Caco-2 (cell line): ENCODE data around the gene IL24. TPM values are rescaled to one million over a fixed set of nuclear protein-coding genes. Genes with fewer than 3 reads are reported as not detected.

Experiments used
- BruUV-seq: library from RNA; stranded (reverse); fragments of 400-500 nt; replicated peaks from 2 replicates; lab custom pipeline; 2021; lab: Mats Ljungman, UMichigan
- CTCF ChIA-PET: fragments of 300-600 bp; sonication (Branson Sonifier 250); formaldehyde crosslinking; loops from one replicate; lab custom pipeline; 2022; ENCODE audit warnings: antibody characterized with exemption; lab: Charles Lee
- POLR2A ChIA-PET: fragments of 300-600 bp; sonication (Branson Sonifier 250); formaldehyde crosslinking; loops from one replicate; lab custom pipeline; 2022; ENCODE audit warnings: antibody characterized with exemption; lab: Charles Lee
- DNase-seq, 2 experiments: peaks; one replicate each; pipeline versions ENCODE4 v3.0.0 to v3.0.0-alpha.2; 2020 to 2022
- H3K27me3 ChIP-seq: replicated peaks from 2 replicates; pipeline ENCODE4 v1.6.0; 2011; ENCODE audit warnings: low read length; ENCODE audit not compliant: control insufficient read depth, insufficient read depth
- H3K36me3 ChIP-seq: 2 replicates; pipeline ENCODE4 v1.5.1; 2011; ENCODE audit warnings: low read length; ENCODE audit not compliant: control insufficient read depth, insufficient read depth
- H3K4me1 ChIP-seq: fragments of 250-450 bp; sonication (Bioruptor Pico); 2 replicates; pipeline ENCODE4 v1.5.1; 2020; ENCODE audit warnings: mild to moderate bottlenecking
- H3K4me3 ChIP-seq: 2 replicates; pipeline ENCODE4 v1.5.1; 2011; ENCODE audit warnings: low read depth, mild to moderate bottlenecking, control low read depth, low read length
- H3K9me3 ChIP-seq: fragments of 250-450 bp; sonication (Bioruptor Pico); 2 replicates; pipeline ENCODE4 v1.5.1; 2020; ENCODE audit warnings: mild to moderate bottlenecking, moderate library complexity
- H3K27ac Mint-ChIP-seq: one replicate; pipeline ENCODE4 v1.8.0; 2022; ENCODE audit warnings: mixed read lengths; ENCODE audit not compliant: unreplicated experiment
- H3K27me3 Mint-ChIP-seq: one replicate; pipeline ENCODE4 v1.8.0; 2022; ENCODE audit warnings: mixed read lengths; ENCODE audit not compliant: insufficient read depth, unreplicated experiment
- H3K36me3 Mint-ChIP-seq: one replicate; pipeline ENCODE4 v1.8.0; 2022; ENCODE audit warnings: mild to moderate bottlenecking, mixed read lengths; ENCODE audit not compliant: insufficient read depth, unreplicated experiment
- H3K4me1 Mint-ChIP-seq: one replicate; pipeline ENCODE4 v1.8.0; 2022; ENCODE audit warnings: low read depth, mixed read lengths; ENCODE audit not compliant: unreplicated experiment
- H3K4me3 Mint-ChIP-seq: one replicate; pipeline ENCODE4 v1.8.0; 2022; ENCODE audit warnings: mild to moderate bottlenecking, moderate library complexity, mixed read lengths; ENCODE audit not compliant: unreplicated experiment
- H3K9me3 Mint-ChIP-seq: one replicate; pipeline ENCODE4 v1.8.0; 2022; ENCODE audit warnings: mixed read lengths; ENCODE audit not compliant: unreplicated experiment
- CTCF ChIP-seq, 2 experiments: fragments of 200-600 bp in 1 of 2; IDR thresholded peaks; 1 replicate in 1 of 2; 2 replicates in 1 of 2; pipeline versions ENCODE4 v1.5.1 to v1.8.0; 2011 to 2022; ENCODE audit warnings: antibody characterized with exemption in 1 of 2, control low read depth in 1 of 2, inconsistent platforms in 1 of 2, low read depth in 1 of 2, low read length in 1 of 2, mild to moderate bottlenecking in 1 of 2, moderate library complexity in 1 of 2; ENCODE audit not compliant: insufficient read depth in 1 of 2, severe bottlenecking in 1 of 2, unreplicated experiment in 1 of 2
- intact Hi-C: fragments of 100-400 bp; cut with micrococcal nuclease; formaldehyde crosslinking; loops from one replicate; pipeline ENCODE4 v1.10.0; 2022; ENCODE audit not compliant: unreplicated experiment
- total RNA-seq: library from RNA; stranded (reverse); gene quantifications from 2 replicates; pipeline ENCODE4 v1.2.3, GENCODE V29; 2022

The IL24 gene
- total RNA-seq, 1 experiment from 2014 or later: not detected

DNA sequence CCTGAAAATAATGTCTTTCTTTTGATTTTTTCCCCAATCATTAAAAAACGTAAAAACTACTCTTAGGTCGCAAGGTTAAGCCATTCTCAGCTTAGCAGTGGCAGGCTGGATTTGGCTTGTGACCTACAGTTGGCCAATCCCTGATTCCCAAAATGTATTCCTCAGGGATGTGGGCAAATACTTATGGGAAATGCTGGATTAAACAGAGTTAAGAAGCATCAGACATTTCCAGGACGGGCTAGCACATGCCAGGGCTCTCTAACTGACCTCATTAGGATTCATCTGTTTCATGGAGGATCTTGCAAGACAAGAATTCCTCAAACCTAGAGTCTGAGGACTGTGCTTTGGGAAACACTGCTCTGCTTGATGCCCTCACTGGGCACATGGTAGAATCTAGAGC is 982 bp upstream of the IL24 start:
- H3K36me3 ChIP-seq: no peaks in the 10 kb centered on the region
- no peaks in the 10 kb centered on the region for H3K4me1 ChIP-seq
- Mint-ChIP-seq H3K9me3 (no peaks in the 10 kb centered on the region), H3K36me3 (no peaks in the 10 kb centered on the region), H3K4me3 (no peak overlapping the region), H3K27me3 (peaks cover 4% of the 10 kb centered on the region), H3K4me1 (peaks cover 7% of the 10 kb centered on the region), H3K27ac (no peak overlapping the region)
- intact Hi-C loops: no loop called here
- H3K27me3 ChIP-seq: no peaks in the 10 kb centered on the region
- CTCF ChIA-PET: interaction anchor here (1.4 kb wide), 1 partner anchor 16 kb away, joined by 5 read pairs; no protein-coding TSS in a partner anchor
- POLR2A ChIA-PET: no interaction called here
- no TSS peak for BruUV-seq
- DNase-seq: no peak
- no peak overlapping the region for H3K4me3 ChIP-seq
- no peaks in the 10 kb centered on the region for H3K9me3 ChIP-seq
- no peak for TF ChIP-seq CTCF (IDR thresholded peaks at IDR 0.05; ENCODE audit: insufficient read depth in 1 of 2, low read depth in 1 of 2, low read length in 1 of 2, severe bottlenecking in 1 of 2, unreplicated experiment in 1 of 2)

- ChIA-PET POLR2A (no interaction called here), CTCF (interaction anchor here (0.7 kb wide), 1 partner anchor 89 kb away, joined by 3 read pairs; no protein-coding TSS in a partner anchor)
- intact Hi-C loops: no loop called here
- Mint-ChIP-seq H3K27me3 (peaks cover 5% of the 10 kb centered on the region), H3K4me1 (peaks cover 7% of the 10 kb centered on the region), H3K4me3 (no peak overlapping the region), H3K36me3 (no peaks in the 10 kb centered on the region), H3K27ac (no peak overlapping the region), H3K9me3 (no peaks in the 10 kb centered on the region)
- no peak for TF ChIP-seq CTCF (IDR thresholded peaks at IDR 0.05; ENCODE audit: insufficient read depth in 1 of 2, low read depth in 1 of 2, low read length in 1 of 2, severe bottlenecking in 1 of 2, unreplicated experiment in 1 of 2)
- BruUV-seq: no TSS peak
- H3K9me3 ChIP-seq: no peaks in the 10 kb centered on the region
- no peaks in the 10 kb centered on the region for H3K4me1 ChIP-seq
- DNase-seq: no peak
- no peak overlapping the region for H3K4me3 ChIP-seq
- no peaks in the 10 kb centered on the region for H3K27me3 ChIP-seq
- H3K36me3 ChIP-seq: no peaks in the 10 kb centered on the region
Observed at GRCh38 chr1:206898089-206898914, 1.1 kb downstream of the IL24 start.

GRCh38 chr1:206898915-206899431 is 1.7 kb downstream of the IL24 start:
- Histone ChIP-seq H3K4me1 (no peaks in the 10 kb centered on the region), H3K27me3 (no peaks in the 10 kb centered on the region), H3K36me3 (no peaks in the 10 kb centered on the region), H3K4me3 (no peak overlapping the region), H3K9me3 (no peaks in the 10 kb centered on the region)
- peaks cover 9% of the 10 kb centered on the region for H3K27me3 Mint-ChIP-seq
- CTCF ChIA-PET: no interaction called here
- no TSS peak for BruUV-seq
- no peak overlapping the region for H3K27ac Mint-ChIP-seq
- no peaks in the 10 kb centered on the region for H3K9me3 Mint-ChIP-seq
- no peak overlapping the region for H3K4me3 Mint-ChIP-seq
- peaks cover 7% of the 10 kb centered on the region for H3K4me1 Mint-ChIP-seq
- no peak for TF ChIP-seq CTCF (IDR thresholded peaks at IDR 0.05; ENCODE audit: insufficient read depth in 1 of 2, low read depth in 1 of 2, low read length in 1 of 2, severe bottlenecking in 1 of 2, unreplicated experiment in 1 of 2)
- H3K36me3 Mint-ChIP-seq: no peaks in the 10 kb centered on the region
- no peak for DNase-seq
- POLR2A ChIA-PET: no interaction called here
- intact Hi-C loops: no loop called here
